ENCODE data around the gene PRKCA.

DNA sequence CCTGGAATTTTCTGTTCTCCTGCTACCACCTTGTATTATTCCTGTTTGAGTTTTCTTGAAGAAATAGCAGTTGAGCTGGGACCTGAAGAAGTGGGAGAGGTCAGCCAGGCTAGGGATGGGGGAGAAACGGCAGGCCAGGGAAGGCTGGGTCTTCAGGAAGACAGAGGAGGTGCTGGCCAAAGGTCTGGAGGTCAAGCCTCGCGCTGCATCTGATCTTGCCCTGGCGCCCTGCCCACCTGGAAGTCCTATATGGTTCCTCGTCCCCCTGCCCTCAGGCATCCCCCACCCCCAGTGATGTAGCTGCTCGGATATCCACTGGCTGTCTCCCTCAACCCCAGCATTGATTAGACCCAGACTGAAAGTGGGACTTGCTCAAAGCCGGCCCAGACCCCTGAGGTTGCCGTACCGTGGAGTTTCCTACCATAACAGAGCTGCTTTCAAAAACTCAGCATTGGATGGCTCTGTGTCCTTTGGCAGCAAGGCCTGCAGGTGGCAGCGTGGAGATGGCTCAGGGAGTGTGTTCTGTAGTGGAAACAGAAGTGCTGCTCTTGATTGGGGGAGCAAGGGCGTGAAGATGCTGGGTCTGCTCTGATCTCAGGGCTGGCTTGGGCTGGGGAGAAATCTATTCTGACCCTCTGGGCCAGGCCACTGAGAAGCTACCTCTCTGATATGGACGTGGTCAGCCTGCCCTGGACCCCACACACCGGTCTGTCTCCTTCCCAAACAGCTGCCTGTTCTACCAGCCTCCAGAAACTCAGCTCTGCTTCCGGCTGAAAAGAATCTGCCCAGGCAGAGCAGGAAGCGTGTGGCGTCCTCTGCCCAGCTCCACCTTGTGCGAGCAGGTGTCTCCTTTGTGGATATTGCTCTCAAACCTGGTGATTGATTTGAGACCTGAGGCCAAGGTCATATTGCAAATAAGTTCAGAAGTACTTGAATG lies 425.5 kb downstream of the PRKCA start:
- TF ChIP-seq, protein P1, sequence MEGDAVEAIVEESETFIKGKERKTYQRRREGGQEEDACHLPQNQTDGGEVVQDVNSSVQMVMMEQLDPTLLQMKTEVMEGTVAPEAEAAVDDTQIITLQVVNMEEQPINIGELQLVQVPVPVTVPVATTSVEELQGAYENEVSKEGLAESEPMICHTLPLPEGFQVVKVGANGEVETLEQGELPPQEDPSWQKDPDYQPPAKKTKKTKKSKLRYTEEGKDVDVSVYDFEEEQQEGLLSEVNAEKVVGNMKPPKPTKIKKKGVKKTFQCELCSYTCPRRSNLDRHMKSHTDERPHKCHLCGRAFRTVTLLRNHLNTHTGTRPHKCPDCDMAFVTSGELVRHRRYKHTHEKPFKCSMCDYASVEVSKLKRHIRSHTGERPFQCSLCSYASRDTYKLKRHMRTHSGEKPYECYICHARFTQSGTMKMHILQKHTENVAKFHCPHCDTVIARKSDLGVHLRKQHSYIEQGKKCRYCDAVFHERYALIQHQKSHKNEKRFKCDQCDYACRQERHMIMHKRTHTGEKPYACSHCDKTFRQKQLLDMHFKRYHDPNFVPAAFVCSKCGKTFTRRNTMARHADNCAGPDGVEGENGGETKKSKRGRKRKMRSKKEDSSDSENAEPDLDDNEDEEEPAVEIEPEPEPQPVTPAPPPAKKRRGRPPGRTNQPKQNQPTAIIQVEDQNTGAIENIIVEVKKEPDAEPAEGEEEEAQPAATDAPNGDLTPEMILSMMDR (IDR thresholded peaks at IDR 0.05), result peak; percentile 23 to 65 (median 49)
- TF ChIP-seq POLR2A (IDR thresholded peaks at IDR 0.05), result no peak
